Thyroid gland (tissue), 4 donors: Measurements from ENCODE around the gene NPIPB8.
"Not testable (repeated sequence)": the region's sequence is repeated elsewhere in the genome, so short reads cannot be mapped to it uniquely, and the experiment has no call there.

ENCODE experiments used
- POLR2A ChIP-seq, 2 donors: fragments of 450-650 bp; IDR thresholded peaks; one replicate each; pipeline ENCODE4 v1.6.1; 2017; ENCODE audit warnings: antibody characterized with exemption in 2 of 2, mild to moderate bottlenecking in 2 of 2, moderate library complexity in 1 of 2
- TF ChIP-seq, protein P1 (sequence below), 6 experiments: fragments of 200-600 bp in 3 of 6; fragments of 450-650 bp in 3 of 6; sonication (generic) in 3 of 6; IDR thresholded peaks; one replicate each; pipeline ENCODE4 v1.5.1; 2016 to 2019; ENCODE audit warnings: antibody characterized with exemption in 6 of 6, mild to moderate bottlenecking in 2 of 6, inconsistent platforms in 1 of 6, moderate library complexity in 1 of 6

DNA sequence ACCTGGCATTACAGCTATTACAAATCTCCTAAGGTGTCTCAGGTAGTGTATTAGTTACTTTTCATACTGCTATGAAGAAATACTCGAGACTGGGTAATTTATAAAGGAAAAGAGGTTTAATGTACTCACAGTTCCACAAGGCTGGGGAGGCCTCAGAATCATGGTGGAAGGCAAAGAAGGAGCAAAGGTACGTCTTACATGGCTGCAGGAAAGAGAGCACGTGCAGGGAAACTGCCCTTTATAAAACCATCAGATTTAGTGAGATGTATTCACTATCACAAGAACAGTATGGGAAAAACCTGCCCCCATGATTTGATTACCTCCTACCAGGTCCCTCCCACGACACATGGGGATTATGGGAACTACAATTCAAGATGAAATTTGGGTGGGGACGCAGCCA is 7.0 kb upstream of the NPIPB8 start:
- TF ChIP-seq, protein P1, sequence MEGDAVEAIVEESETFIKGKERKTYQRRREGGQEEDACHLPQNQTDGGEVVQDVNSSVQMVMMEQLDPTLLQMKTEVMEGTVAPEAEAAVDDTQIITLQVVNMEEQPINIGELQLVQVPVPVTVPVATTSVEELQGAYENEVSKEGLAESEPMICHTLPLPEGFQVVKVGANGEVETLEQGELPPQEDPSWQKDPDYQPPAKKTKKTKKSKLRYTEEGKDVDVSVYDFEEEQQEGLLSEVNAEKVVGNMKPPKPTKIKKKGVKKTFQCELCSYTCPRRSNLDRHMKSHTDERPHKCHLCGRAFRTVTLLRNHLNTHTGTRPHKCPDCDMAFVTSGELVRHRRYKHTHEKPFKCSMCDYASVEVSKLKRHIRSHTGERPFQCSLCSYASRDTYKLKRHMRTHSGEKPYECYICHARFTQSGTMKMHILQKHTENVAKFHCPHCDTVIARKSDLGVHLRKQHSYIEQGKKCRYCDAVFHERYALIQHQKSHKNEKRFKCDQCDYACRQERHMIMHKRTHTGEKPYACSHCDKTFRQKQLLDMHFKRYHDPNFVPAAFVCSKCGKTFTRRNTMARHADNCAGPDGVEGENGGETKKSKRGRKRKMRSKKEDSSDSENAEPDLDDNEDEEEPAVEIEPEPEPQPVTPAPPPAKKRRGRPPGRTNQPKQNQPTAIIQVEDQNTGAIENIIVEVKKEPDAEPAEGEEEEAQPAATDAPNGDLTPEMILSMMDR (IDR thresholded peaks at IDR 0.05): not testable (repeated sequence)
- TF ChIP-seq POLR2A (IDR thresholded peaks at IDR 0.05): not testable (repeated sequence)
